HepG2 (cell line): Measurements from ENCODE around the gene PRKCG. TPM values are rescaled to one million over a fixed set of nuclear protein-coding genes. Genes with fewer than 3 reads are reported as not detected.

ENCODE experiments used
- ARNTL ChIP-seq: sonication (generic); formaldehyde crosslinking; IDR thresholded peaks from 2 replicates; pipeline ENCODE4 v1.4.0; 2020; ENCODE audit warnings: mild to moderate bottlenecking, missing genetic modification reagents
- DMAP1 ChIP-seq: IDR thresholded peaks from 2 replicates; pipeline ENCODE4 v1.6.1; 2016
- HCFC1 ChIP-seq: fragments of 150-350 bp; IDR thresholded peaks from 2 replicates; pipeline ENCODE4 v1.6.1; 2014; ENCODE audit warnings: low read depth, low read length
- HNRNPLL ChIP-seq: fragments of 200-400 bp; formaldehyde crosslinking; IDR thresholded peaks from 2 replicates; pipeline ENCODE4 v1.6.1; 2017; ENCODE audit warnings: mild to moderate bottlenecking, low read depth, low read length; ENCODE audit not compliant: poor library complexity, severe bottlenecking
- JDP2 ChIP-seq: sonication (generic); formaldehyde crosslinking; IDR thresholded peaks from 2 replicates; pipeline ENCODE4 v1.8.1; 2022; ENCODE audit warnings: missing genetic modification reagents, borderline replicate concordance
- KAT8 ChIP-seq: IDR thresholded peaks from 2 replicates; pipeline ENCODE4 v1.6.1; 2016; ENCODE audit warnings: missing genetic modification reagents, missing compliant biosample characterization
- NFE2 ChIP-seq: sonication (generic); formaldehyde crosslinking; IDR thresholded peaks from 2 replicates; pipeline ENCODE4 v1.4.0; 2020; ENCODE audit warnings: missing genetic modification reagents
- RARA ChIP-seq: IDR thresholded peaks from 2 replicates; pipeline ENCODE4 v1.6.1; 2016; ENCODE audit warnings: missing genetic modification reagents, missing compliant biosample characterization
- SIN3A ChIP-seq: IDR thresholded peaks from 2 replicates; pipeline ENCODE4 v1.6.1; 2011; ENCODE audit warnings: low read depth, mild to moderate bottlenecking, control low read depth, low read length, borderline replicate concordance
- TAF15 ChIP-seq: fragments of 200-400 bp; formaldehyde crosslinking; IDR thresholded peaks from one replicate; pipeline ENCODE4 v1.6.1; 2018; ENCODE audit warnings: mild to moderate bottlenecking, low read depth, low read length; ENCODE audit not compliant: poor library complexity, severe bottlenecking
- XBP1 ChIP-seq: sonication (generic); formaldehyde crosslinking; IDR thresholded peaks from 2 replicates; pipeline ENCODE4 v1.5.0; 2020; ENCODE audit warnings: missing genetic modification reagents
- YY1 ChIP-seq: IDR thresholded peaks from 2 replicates; pipeline ENCODE4 v1.6.1; 2011; ENCODE audit warnings: low read length, low read depth, moderate library complexity, mild to moderate bottlenecking; ENCODE audit not compliant: insufficient read depth, insufficient replicate concordance
- ZNF329 ChIP-seq: sonication (generic); formaldehyde crosslinking; IDR thresholded peaks from 2 replicates; pipeline ENCODE4 v1.9.0; 2021; ENCODE audit warnings: low read depth, mild to moderate bottlenecking, missing genetic modification reagents
- ZNF496 ChIP-seq: sonication (generic); formaldehyde crosslinking; IDR thresholded peaks from 2 replicates; pipeline ENCODE4 v1.8.1; 2023; ENCODE audit warnings: mild to moderate bottlenecking, moderate library complexity, missing genetic modification reagents; ENCODE audit not compliant: insufficient replicate concordance
- ZNF577 ChIP-seq: sonication (generic); formaldehyde crosslinking; IDR thresholded peaks from 2 replicates; pipeline ENCODE4 v1.4.0; 2020; ENCODE audit warnings: mild to moderate bottlenecking, low read depth, missing genetic modification reagents, borderline replicate concordance
- ZNF768 ChIP-seq: sonication (generic); formaldehyde crosslinking; IDR thresholded peaks from 2 replicates; pipeline ENCODE4 v1.4.0; 2020; ENCODE audit warnings: missing genetic modification reagents
- ZNF776 ChIP-seq: sonication (generic); formaldehyde crosslinking; IDR thresholded peaks from 2 replicates; pipeline ENCODE4 v1.4.0; 2020; ENCODE audit warnings: mild to moderate bottlenecking, missing genetic modification reagents
- ZNF841 ChIP-seq: sonication (generic); formaldehyde crosslinking; IDR thresholded peaks from 2 replicates; pipeline ENCODE4 v1.8.1; 2023; ENCODE audit warnings: missing genetic modification reagents, borderline replicate concordance
- ZNF891 ChIP-seq: sonication (generic); formaldehyde crosslinking; IDR thresholded peaks from 2 replicates; pipeline ENCODE4 v1.5.0; 2020; ENCODE audit warnings: mild to moderate bottlenecking, missing genetic modification reagents
- polyA plus RNA-seq, 8 experiments: library from polyadenylated mRNA; depleted of rRNA in 3 of 8; stranded (reverse) in 7 of 8; unstranded in 1 of 8; fragments of >200 nt; fragmentation: Illumina TruSeq in 4 of 8; extraction: Trizol in 4 of 8; gene quantifications; 2 replicates each; pipeline versions ENCODE4 v1.2.1 to v1.2.3, GENCODE V29; 2011 to 2016; ENCODE audit warnings: low read depth in 4 of 8, missing spikeins in 1 of 8, mixed read lengths in 1 of 8; ENCODE audit not compliant: insufficient read depth in 1 of 8
- total RNA-seq, 5 experiments: library from RNA; depleted of rRNA; stranded (reverse); fragments of >200 nt; fragmentation: Illumina TruSeq; extraction: Trizol; gene quantifications; 2 replicates each; pipeline ENCODE4 v1.2.3, GENCODE V29; 2016; ENCODE audit warnings: low read depth in 1 of 5
- TF ChIP-seq, protein P1 (sequence below): sonication (generic); formaldehyde crosslinking; conservative IDR thresholded peaks from 2 replicates; pipeline ENCODE4 v1.4.0; 2020; ENCODE audit warnings: missing genetic modification reagents
- TF ChIP-seq, protein P2 (sequence below): sonication (generic); formaldehyde crosslinking; IDR thresholded peaks from 2 replicates; pipeline ENCODE4 v1.4.0; 2020; ENCODE audit warnings: missing genetic modification reagents

The PRKCG gene
- total and polyA plus RNA-seq, 2 of the 13 experiments (the other 11 are each of a cell fraction or from before 2014, with no cell fraction given): 0.02 to 0.03 TPM

DNA sequence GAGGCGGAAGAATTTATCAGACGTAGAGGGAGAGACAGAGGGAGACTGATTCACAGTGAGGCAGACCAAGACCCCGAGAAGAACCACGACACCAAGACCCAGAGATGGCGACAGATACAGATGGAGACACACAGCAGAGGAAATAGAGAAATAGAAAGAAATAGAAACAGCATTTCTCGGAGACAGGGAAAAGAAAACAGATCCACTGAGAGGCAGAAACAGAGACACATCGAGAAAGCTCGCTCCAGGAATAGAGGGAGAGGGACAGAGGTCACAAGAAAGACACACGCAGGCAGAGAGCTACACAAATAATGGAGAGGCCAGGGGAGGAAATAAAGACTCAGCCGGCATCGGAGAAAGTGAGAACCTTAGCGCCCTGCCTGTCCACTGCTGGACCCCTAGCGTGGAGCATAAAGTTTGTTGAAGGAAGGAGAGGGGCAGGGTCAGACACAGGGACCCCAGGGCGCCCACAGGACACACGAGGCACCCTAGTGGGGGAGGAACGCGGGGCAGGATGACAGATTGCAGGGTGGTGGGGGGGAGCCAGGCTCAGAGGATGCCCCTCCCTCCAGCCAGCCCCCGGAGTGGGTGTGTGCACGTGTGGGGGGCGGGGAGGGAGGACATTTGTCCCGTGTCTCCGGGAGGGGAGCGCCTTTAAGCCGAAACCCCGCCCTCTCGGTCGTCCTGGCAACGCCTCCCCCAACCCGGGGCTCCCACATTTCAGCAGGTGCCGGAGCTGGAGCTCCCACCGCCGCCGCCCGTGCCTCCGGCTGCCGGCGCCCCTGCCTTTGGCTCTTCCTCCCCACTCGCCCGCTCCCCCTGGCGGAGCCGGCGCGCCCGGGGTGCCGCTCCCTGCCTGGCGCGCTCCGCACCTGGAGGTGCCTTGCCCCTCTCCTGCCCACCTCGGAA, at the start of gene PRKCG (continued):
- TF ChIP-seq ZNF496 (CRISPR knock-in tag) (no peak), ZNF329 (no peak), JDP2 (CRISPR knock-in tag) (no peak), KAT8 (CRISPR knock-in tag) (no peak), TAF15 (no peak), ZNF577 (CRISPR knock-in tag) (no peak), ZNF768 (peak; percentile 47), YY1 (peak; percentile 51), NFE2 (CRISPR knock-in tag) (no peak), RARA (CRISPR knock-in tag) (no peak), ZNF891 (no peak), ZNF841 (CRISPR knock-in tag) (no peak), HCFC1 (no peak), DMAP1 (CRISPR knock-in tag) (no peak), HNRNPLL (peak; percentile 37), XBP1 (no peak), SIN3A (peak; percentile 20; the same call in 1 of the 2 replicates), ARNTL (CRISPR knock-in tag) (no peak), ZNF776 (CRISPR knock-in tag) (no peak)
- TF ChIP-seq, protein P1, sequence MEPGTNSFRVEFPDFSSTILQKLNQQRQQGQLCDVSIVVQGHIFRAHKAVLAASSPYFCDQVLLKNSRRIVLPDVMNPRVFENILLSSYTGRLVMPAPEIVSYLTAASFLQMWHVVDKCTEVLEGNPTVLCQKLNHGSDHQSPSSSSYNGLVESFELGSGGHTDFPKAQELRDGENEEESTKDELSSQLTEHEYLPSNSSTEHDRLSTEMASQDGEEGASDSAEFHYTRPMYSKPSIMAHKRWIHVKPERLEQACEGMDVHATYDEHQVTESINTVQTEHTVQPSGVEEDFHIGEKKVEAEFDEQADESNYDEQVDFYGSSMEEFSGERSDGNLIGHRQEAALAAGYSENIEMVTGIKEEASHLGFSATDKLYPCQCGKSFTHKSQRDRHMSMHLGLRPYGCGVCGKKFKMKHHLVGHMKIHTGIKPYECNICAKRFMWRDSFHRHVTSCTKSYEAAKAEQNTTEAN (CRISPR knock-in tag): no peak
- TF ChIP-seq, protein P2, sequence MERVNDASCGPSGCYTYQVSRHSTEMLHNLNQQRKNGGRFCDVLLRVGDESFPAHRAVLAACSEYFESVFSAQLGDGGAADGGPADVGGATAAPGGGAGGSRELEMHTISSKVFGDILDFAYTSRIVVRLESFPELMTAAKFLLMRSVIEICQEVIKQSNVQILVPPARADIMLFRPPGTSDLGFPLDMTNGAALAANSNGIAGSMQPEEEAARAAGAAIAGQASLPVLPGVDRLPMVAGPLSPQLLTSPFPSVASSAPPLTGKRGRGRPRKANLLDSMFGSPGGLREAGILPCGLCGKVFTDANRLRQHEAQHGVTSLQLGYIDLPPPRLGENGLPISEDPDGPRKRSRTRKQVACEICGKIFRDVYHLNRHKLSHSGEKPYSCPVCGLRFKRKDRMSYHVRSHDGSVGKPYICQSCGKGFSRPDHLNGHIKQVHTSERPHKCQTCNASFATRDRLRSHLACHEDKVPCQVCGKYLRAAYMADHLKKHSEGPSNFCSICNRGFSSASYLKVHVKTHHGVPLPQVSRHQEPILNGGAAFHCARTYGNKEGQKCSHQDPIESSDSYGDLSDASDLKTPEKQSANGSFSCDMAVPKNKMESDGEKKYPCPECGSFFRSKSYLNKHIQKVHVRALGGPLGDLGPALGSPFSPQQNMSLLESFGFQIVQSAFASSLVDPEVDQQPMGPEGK (CRISPR knock-in tag): peak; percentile 88
